Globus pallidus (tissue), 1 donor: ENCODE measurements around the gene SNRPD2.
A peak's percentile ranks its signal among the peaks of the same experiment; 100 is the strongest.
"Not testable (repeated sequence)": the region's sequence is repeated elsewhere in the genome, so short reads cannot be mapped to it uniquely, and the experiment has no call there.

Experiments
- DNase-seq: peaks from one replicate; pipeline ENCODE4 v3.0.0-alpha.2; 2015; ENCODE audit warnings: low spot score

SNRPD2 gene

GRCh38 chr19:45691516-45692186 lies at the start of gene SNRPD2:
Gene SNRPD2, minus strand, starts transcription at chr19:45691953. Its CDS starts 65 bp downstream, at chr19:45691888.
- peak; percentile 94 for DNase-seq

- DNase-seq = no peak
These were observed 48.0 kb upstream of the SNRPD2 start for GRCh38 chr19:45739498-45740439.

GRCh38 chr19:45733160-45733810 lies 41.5 kb upstream of the SNRPD2 start, which contains the start of gene MEIOSIN:
Gene MEIOSIN, plus strand, starts transcription at chr19:45733439. Its CDS starts 1,938 bp downstream, at chr19:45735377.
- no peak for DNase-seq

- DNase-seq = peak; percentile 99
These were observed 38.9 kb upstream of the SNRPD2 start, which contains the start of gene FBXO46 for GRCh38 chr19:45730368-45731288. Gene FBXO46, minus strand, starts transcription at chr19:45730896. Its CDS starts 17,401 bp downstream, at chr19:45713495.

GRCh38 chr19:45729800-45730290 lies 38.1 kb upstream of the SNRPD2 start:
- DNase-seq = no peak

- DNase-seq = not testable (repeated sequence)
These were observed 36.9 kb upstream of the SNRPD2 start for GRCh38 chr19:45728683-45729082.

- DNase-seq = not testable (repeated sequence)
These were observed 28.3 kb upstream of the SNRPD2 start for GRCh38 chr19:45720065-45720464.

GRCh38 chr19:45717983-45718650 lies 26.4 kb upstream of the SNRPD2 start:
- no peak for DNase-seq

- DNase-seq = peak; percentile 99
These were observed 25.6 kb upstream of the SNRPD2 start for GRCh38 chr19:45717131-45717982.

GRCh38 chr19:45716359-45717130 lies 24.8 kb upstream of the SNRPD2 start:
- DNase-seq = peak; percentile 42

- no peak for DNase-seq
These were observed 23.4 kb upstream of the SNRPD2 start for GRCh38 chr19:45715139-45715538.

GRCh38 chr19:45713141-45713540 lies 21.4 kb upstream of the SNRPD2 start:
- DNase-seq = no peak

- no peak for DNase-seq
These were observed 20.9 kb upstream of the SNRPD2 start for GRCh38 chr19:45712699-45713067.

- no peak for DNase-seq
These were observed 20.3 kb upstream of the SNRPD2 start for GRCh38 chr19:45711851-45712698.

- no peak for DNase-seq
These were observed 18.8 kb upstream of the SNRPD2 start for GRCh38 chr19:45710356-45711130.

GRCh38 chr19:45705710-45706415 lies 14.1 kb upstream of the SNRPD2 start:
- no peak for DNase-seq
